Lower lobe of right lung (tissue), 2 donors: ENCODE measurements around the gene CMPK2. TPM values are rescaled to one million over a fixed set of nuclear protein-coding genes. Genes with fewer than 3 reads are reported as not detected.

Experiments
- ATAC-seq, 2 donors: fragments of 200-7000 bp; cut with Tn5 transposase; one replicate each; pipeline ENCODE4 v1.9.1; 2020 to 2022; ENCODE audit warnings: mild to moderate bottlenecking in 2 of 2, moderate library complexity in 2 of 2
- DNase-seq: peaks from one replicate; pipeline ENCODE4 v3.0.0-alpha.2; 2020
- H3K27ac ChIP-seq: fragments of 200-600 bp; one replicate; pipeline ENCODE4 v1.8.0; 2022
- H3K27me3 ChIP-seq: fragments of 200-600 bp; one replicate; pipeline ENCODE4 v1.8.0; 2022; ENCODE audit warnings: low read depth
- H3K36me3 ChIP-seq: fragments of 200-600 bp; one replicate; pipeline ENCODE4 v1.8.0; 2022; ENCODE audit warnings: mild to moderate bottlenecking
- H3K4me1 ChIP-seq: fragments of 200-600 bp; one replicate; pipeline ENCODE4 v1.8.0; 2022
- H3K4me3 ChIP-seq: fragments of 200-600 bp; one replicate; pipeline ENCODE4 v1.8.0; 2022; ENCODE audit warnings: mild to moderate bottlenecking
- H3K9me3 ChIP-seq: fragments of 200-600 bp; one replicate; pipeline ENCODE4 v1.8.0; 2022
- CTCF ChIP-seq: fragments of 200-600 bp; IDR thresholded peaks from one replicate; pipeline ENCODE4 v1.8.0; 2022; ENCODE audit warnings: antibody characterized with exemption, mild to moderate bottlenecking
- intact Hi-C: fragments of 100-400 bp; cut with DNase I; formaldehyde crosslinking; loops from one replicate; pipeline ENCODE4 v1.11.0; 2022
- total RNA-seq: library from RNA; stranded (reverse); fragmentation: NEBNext Ultra II Directional; extraction: Animal tissue kit (Norgen Biotek cat#: 25700); gene quantifications from one replicate; pipeline ENCODE4 v1.2.1, GENCODE V29; 2021
- donor health status: DM: no; HTN: yes; CAD: no; lungs with severe emphysema.

The CMPK2 gene
- total RNA-seq, 1 donor from 2014 or later, result 43.3 TPM

GRCh38 chr2:6824962-6825361 lies 40.7 kb downstream of the CMPK2 start:
- H3K4me3 ChIP-seq, result no peak overlapping the region
- H3K27me3 ChIP-seq, result no peaks in the 10 kb centered on the region
- ATAC-seq (no peak), DNase-seq (no peak)
- H3K36me3 ChIP-seq, result no peaks in the 10 kb centered on the region
- TF ChIP-seq CTCF, result no peak
- no peak overlapping the region for H3K27ac ChIP-seq
- intact Hi-C loops, result no loop called here
- peaks cover 19% of the 10 kb centered on the region for H3K4me1 ChIP-seq
- H3K9me3 ChIP-seq, result no peaks in the 10 kb centered on the region

- Histone ChIP-seq H3K4me3 (no peak overlapping the region), H3K4me1 (peaks cover 19% of the 10 kb centered on the region), H3K9me3 (no peaks in the 10 kb centered on the region), H3K36me3 (no peaks in the 10 kb centered on the region), H3K27ac (no peak overlapping the region), H3K27me3 (no peaks in the 10 kb centered on the region)
- TF ChIP-seq CTCF, result no peak
- no peak for DNase-seq
- ATAC-seq, result no peak
- intact Hi-C loops, result no loop called here
These were observed 42.6 kb downstream of the CMPK2 start for GRCh38 chr2:6823111-6823510.

GRCh38 chr2:6822406-6822805 lies 43.3 kb downstream of the CMPK2 start:
- no peak for TF ChIP-seq CTCF
- H3K27ac ChIP-seq, result no peak overlapping the region
- no peaks in the 10 kb centered on the region for H3K36me3 ChIP-seq
- H3K9me3 ChIP-seq, result no peaks in the 10 kb centered on the region
- H3K4me1 ChIP-seq, result peaks cover 13% of the 10 kb centered on the region
- intact Hi-C loops, result no loop called here
- H3K27me3 ChIP-seq, result no peaks in the 10 kb centered on the region
- ATAC-seq, result no peak
- DNase-seq, result no peak
- H3K4me3 ChIP-seq, result no peak overlapping the region

GRCh38 chr2:6820903-6821584 lies 44.7 kb downstream of the CMPK2 start:
- DNase-seq (no peak), ATAC-seq (no peak)
- intact Hi-C loops, result no loop called here
- no peaks in the 10 kb centered on the region for H3K9me3 ChIP-seq
- H3K4me1 ChIP-seq, result no peaks in the 10 kb centered on the region
- H3K27ac ChIP-seq, result no peak overlapping the region
- no peaks in the 10 kb centered on the region for H3K36me3 ChIP-seq
- no peak overlapping the region for H3K4me3 ChIP-seq
- TF ChIP-seq CTCF, result no peak
- H3K27me3 ChIP-seq, result no peaks in the 10 kb centered on the region

GRCh38 chr2:6820236-6820635 lies 45.5 kb downstream of the CMPK2 start:
- Histone ChIP-seq H3K9me3 (no peaks in the 10 kb centered on the region), H3K36me3 (no peaks in the 10 kb centered on the region), H3K27ac (no peak overlapping the region), H3K4me3 (no peak overlapping the region), H3K4me1 (no peaks in the 10 kb centered on the region), H3K27me3 (no peaks in the 10 kb centered on the region)
- DNase-seq (no peak), ATAC-seq (no peak)
- no peak for TF ChIP-seq CTCF
- intact Hi-C loops, result no loop called here
